GM12878 (cell line): ENCODE data around the gene PAQR5.

Experiments
- JUNB ChIP-seq: IDR thresholded peaks from 2 replicates; pipeline ENCODE4 v1.6.1; 2016; ENCODE audit warnings: antibody characterized with exemption, mild to moderate bottlenecking
- JUND ChIP-seq: IDR thresholded peaks from 2 replicates; pipeline ENCODE4 v1.6.1; 2012; ENCODE audit warnings: low read depth, mild to moderate bottlenecking, low read length, improper control_type of control experiment, moderate library complexity
- MXI1 ChIP-seq: fragments of 150-350 bp; IDR thresholded peaks from 2 replicates; pipeline ENCODE4 v1.6.1; 2011; ENCODE audit warnings: low read depth, mild to moderate bottlenecking, inconsistent platforms, low read length, improper control_type of control experiment
- MYC ChIP-seq: IDR thresholded peaks from 2 replicates; pipeline ENCODE4 v1.6.1; 2011; ENCODE audit warnings: mild to moderate bottlenecking, low read length, moderate library complexity, inconsistent platforms; ENCODE audit not compliant: insufficient read depth, insufficient replicate concordance, insufficient read length, severe bottlenecking
- PAX5 ChIP-seq: IDR thresholded peaks from 2 replicates; pipeline ENCODE4 v1.6.1; 2011; ENCODE audit warnings: low read depth, low read length, borderline replicate concordance
- POLR2A ChIP-seq: IDR thresholded peaks from 2 replicates; pipeline ENCODE4 v1.6.1; 2011; ENCODE audit warnings: low read depth, mild to moderate bottlenecking, low read length
- POLR2AphosphoS5 ChIP-seq: IDR thresholded peaks from 2 replicates; pipeline ENCODE4 v1.6.1; 2011; ENCODE audit warnings: mild to moderate bottlenecking, low read length, inconsistent platforms
- RFX5 ChIP-seq: IDR thresholded peaks from 2 replicates; pipeline ENCODE4 v1.6.1; 2011; ENCODE audit warnings: low read depth, low read length, improper control_type of control experiment
- TF ChIP-seq, protein P1 (sequence below): fragments of 450-650 bp; IDR thresholded peaks from 2 replicates; pipeline ENCODE4 v1.6.1; 2016; ENCODE audit warnings: mild to moderate bottlenecking
- TF ChIP-seq, protein P2 (sequence below): IDR thresholded peaks from 2 replicates; pipeline ENCODE4 v1.6.1; 2012; ENCODE audit warnings: low read depth, low read length, improper control_type of control experiment
- TF ChIP-seq, protein P3 (sequence below), 3 experiments: IDR thresholded peaks in 2 of 3; conservative IDR thresholded peaks in 1 of 3; 2 replicates each; pipeline ENCODE4 v1.5.1; 2011; ENCODE audit warnings: low read depth in 3 of 3, low read length in 3 of 3, mild to moderate bottlenecking in 3 of 3, control low read depth in 2 of 3, moderate library complexity in 2 of 3, inconsistent platforms in 1 of 3, mixed read lengths in 1 of 3; ENCODE audit not compliant: control insufficient read depth in 2 of 3, insufficient read depth in 1 of 3; ENCODE audit errors: extremely low read depth in 1 of 3
- TF ChIP-seq, protein P4 (sequence below): IDR thresholded peaks from 2 replicates; pipeline ENCODE4 v1.6.1; 2011; ENCODE audit warnings: borderline replicate concordance, low read depth, mild to moderate bottlenecking, moderate library complexity, low read length; ENCODE audit not compliant: insufficient read depth, poor library complexity, severe bottlenecking
- TF ChIP-seq, protein P5 (sequence below): fragments of 450-650 bp; IDR thresholded peaks from 2 replicates; pipeline ENCODE4 v1.6.1; 2017; ENCODE audit warnings: mild to moderate bottlenecking

DNA sequence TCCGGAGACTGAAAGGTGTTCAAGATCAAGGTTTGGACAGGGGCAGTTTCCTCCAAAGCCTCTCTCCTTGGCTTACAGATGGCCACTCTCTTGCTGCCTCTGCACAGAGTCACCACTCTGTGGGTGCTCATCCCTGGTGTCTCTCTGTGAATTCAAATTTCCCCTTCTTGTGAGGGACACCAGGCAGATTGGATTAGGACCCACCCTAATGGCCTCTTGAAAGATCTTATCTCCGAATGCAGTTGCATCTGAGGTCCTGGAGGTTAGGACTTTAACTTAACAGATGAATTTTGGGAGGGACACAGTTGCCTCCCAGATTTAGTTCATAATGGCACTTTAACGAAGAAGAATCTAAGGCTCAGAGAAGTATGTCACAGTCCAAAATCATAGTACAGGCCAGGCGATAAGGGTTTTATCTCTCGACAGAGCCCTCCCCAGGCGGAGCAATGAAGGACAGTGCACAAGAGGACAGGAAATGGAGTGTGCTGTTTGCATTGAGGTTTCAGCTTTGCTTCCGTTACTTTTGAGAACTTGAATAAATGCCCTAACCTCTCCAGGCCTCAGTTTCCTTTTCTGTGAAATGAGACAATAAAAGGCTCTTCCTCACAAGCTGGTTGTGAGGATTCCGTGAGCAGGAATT is 76.6 kb downstream of the PAQR5 start:
- TF ChIP-seq RFX5 (no peak), POLR2AphosphoS5 (no peak), MXI1 (no peak), JUNB (no peak), PAX5 (no peak), MYC (no peak), JUND (no peak), POLR2A (no peak)
- TF ChIP-seq, protein P1, sequence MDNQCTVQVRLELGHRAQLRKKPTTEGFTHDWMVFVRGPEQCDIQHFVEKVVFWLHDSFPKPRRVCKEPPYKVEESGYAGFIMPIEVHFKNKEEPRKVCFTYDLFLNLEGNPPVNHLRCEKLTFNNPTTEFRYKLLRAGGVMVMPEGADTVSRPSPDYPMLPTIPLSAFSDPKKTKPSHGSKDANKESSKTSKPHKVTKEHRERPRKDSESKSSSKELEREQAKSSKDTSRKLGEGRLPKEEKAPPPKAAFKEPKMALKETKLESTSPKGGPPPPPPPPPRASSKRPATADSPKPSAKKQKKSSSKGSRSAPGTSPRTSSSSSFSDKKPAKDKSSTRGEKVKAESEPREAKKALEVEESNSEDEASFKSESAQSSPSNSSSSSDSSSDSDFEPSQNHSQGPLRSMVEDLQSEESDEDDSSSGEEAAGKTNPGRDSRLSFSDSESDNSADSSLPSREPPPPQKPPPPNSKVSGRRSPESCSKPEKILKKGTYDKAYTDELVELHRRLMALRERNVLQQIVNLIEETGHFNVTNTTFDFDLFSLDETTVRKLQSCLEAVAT, result no peak
- TF ChIP-seq, protein P2, sequence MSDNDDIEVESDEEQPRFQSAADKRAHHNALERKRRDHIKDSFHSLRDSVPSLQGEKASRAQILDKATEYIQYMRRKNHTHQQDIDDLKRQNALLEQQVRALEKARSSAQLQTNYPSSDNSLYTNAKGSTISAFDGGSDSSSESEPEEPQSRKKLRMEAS, result no peak
- TF ChIP-seq, protein P3, sequence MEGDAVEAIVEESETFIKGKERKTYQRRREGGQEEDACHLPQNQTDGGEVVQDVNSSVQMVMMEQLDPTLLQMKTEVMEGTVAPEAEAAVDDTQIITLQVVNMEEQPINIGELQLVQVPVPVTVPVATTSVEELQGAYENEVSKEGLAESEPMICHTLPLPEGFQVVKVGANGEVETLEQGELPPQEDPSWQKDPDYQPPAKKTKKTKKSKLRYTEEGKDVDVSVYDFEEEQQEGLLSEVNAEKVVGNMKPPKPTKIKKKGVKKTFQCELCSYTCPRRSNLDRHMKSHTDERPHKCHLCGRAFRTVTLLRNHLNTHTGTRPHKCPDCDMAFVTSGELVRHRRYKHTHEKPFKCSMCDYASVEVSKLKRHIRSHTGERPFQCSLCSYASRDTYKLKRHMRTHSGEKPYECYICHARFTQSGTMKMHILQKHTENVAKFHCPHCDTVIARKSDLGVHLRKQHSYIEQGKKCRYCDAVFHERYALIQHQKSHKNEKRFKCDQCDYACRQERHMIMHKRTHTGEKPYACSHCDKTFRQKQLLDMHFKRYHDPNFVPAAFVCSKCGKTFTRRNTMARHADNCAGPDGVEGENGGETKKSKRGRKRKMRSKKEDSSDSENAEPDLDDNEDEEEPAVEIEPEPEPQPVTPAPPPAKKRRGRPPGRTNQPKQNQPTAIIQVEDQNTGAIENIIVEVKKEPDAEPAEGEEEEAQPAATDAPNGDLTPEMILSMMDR (IDR thresholded peaks at IDR 0.05 in 2 of 3, conservative IDR thresholded peaks at IDR 0.05 in 1 of 3; ENCODE audit: control insufficient read depth in 2 of 3, extremely low read depth in 1 of 3, insufficient read depth in 1 of 3, low read depth in 3 of 3, low read length in 3 of 3), result no peak
- TF ChIP-seq, protein P4, sequence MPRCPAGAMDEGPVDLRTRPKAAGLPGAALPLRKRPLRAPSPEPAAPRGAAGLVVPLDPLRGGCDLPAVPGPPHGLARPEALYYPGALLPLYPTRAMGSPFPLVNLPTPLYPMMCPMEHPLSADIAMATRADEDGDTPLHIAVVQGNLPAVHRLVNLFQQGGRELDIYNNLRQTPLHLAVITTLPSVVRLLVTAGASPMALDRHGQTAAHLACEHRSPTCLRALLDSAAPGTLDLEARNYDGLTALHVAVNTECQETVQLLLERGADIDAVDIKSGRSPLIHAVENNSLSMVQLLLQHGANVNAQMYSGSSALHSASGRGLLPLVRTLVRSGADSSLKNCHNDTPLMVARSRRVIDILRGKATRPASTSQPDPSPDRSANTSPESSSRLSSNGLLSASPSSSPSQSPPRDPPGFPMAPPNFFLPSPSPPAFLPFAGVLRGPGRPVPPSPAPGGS, result no peak
- TF ChIP-seq, protein P5, sequence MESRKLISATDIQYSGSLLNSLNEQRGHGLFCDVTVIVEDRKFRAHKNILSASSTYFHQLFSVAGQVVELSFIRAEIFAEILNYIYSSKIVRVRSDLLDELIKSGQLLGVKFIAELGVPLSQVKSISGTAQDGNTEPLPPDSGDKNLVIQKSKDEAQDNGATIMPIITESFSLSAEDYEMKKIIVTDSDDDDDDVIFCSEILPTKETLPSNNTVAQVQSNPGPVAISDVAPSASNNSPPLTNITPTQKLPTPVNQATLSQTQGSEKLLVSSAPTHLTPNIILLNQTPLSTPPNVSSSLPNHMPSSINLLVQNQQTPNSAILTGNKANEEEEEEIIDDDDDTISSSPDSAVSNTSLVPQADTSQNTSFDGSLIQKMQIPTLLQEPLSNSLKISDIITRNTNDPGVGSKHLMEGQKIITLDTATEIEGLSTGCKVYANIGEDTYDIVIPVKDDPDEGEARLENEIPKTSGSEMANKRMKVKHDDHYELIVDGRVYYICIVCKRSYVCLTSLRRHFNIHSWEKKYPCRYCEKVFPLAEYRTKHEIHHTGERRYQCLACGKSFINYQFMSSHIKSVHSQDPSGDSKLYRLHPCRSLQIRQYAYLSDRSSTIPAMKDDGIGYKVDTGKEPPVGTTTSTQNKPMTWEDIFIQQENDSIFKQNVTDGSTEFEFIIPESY, result no peak
